ENCODE results near the gene TMEM59. TPM values are rescaled to one million over a fixed set of nuclear protein-coding genes. Genes with fewer than 3 reads are reported as not detected.

Gene TMEM59
- total RNA-seq, 1 donor from 2014 or later: 337 TPM

GRCh38 chr1:54012863-54013262 is 40.1 kb downstream of the TMEM59 start:
- Histone ChIP-seq H3K4me1 (no peaks in the 10 kb centered on the region), H3K36me3 (no peaks in the 10 kb centered on the region), H3K9me3 (replicated peaks) (no peaks in the 10 kb centered on the region), H3K4me3 (no peak overlapping the region), H3K27ac (replicated peaks) (no peak overlapping the region), H3K27me3 (ENCODE audit: low read depth) (peaks cover 78% of the 10 kb centered on the region)
- TF ChIP-seq, protein P1, sequence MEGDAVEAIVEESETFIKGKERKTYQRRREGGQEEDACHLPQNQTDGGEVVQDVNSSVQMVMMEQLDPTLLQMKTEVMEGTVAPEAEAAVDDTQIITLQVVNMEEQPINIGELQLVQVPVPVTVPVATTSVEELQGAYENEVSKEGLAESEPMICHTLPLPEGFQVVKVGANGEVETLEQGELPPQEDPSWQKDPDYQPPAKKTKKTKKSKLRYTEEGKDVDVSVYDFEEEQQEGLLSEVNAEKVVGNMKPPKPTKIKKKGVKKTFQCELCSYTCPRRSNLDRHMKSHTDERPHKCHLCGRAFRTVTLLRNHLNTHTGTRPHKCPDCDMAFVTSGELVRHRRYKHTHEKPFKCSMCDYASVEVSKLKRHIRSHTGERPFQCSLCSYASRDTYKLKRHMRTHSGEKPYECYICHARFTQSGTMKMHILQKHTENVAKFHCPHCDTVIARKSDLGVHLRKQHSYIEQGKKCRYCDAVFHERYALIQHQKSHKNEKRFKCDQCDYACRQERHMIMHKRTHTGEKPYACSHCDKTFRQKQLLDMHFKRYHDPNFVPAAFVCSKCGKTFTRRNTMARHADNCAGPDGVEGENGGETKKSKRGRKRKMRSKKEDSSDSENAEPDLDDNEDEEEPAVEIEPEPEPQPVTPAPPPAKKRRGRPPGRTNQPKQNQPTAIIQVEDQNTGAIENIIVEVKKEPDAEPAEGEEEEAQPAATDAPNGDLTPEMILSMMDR (IDR thresholded peaks at IDR 0.05; ENCODE audit: borderline replicate concordance): no peak
- DNase-seq: no peak
- intact Hi-C loops (cut with micrococcal nuclease): no loop called here

DNA sequence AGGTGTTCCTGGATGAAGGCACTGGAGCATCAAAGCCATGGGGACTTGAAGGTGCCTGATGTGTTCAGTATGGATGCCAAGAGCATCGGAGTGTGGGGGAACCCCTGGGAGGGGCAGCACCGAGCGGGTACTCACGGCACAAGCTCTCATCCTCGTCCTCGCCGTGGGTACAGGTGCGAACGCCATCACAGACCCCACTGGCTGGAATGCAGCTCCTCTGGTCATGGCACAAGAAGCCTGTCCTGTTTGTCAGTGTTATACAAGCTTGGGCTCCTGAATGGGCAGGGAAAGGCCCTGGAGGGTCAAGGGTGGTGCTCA is 41.0 kb downstream of the TMEM59 start:
- intact Hi-C loops (cut with micrococcal nuclease): no loop called here
- H3K4me1 ChIP-seq: no peaks in the 10 kb centered on the region
- TF ChIP-seq, protein P1 (IDR thresholded peaks at IDR 0.05; ENCODE audit: borderline replicate concordance): no peak
- no peak overlapping the region for H3K4me3 ChIP-seq
- H3K27me3 ChIP-seq (ENCODE audit: low read depth): peaks cover 85% of the 10 kb centered on the region
- no peak overlapping the region for H3K27ac ChIP-seq (replicated peaks)
- no peaks in the 10 kb centered on the region for H3K36me3 ChIP-seq
- no peak for DNase-seq
- H3K9me3 ChIP-seq (replicated peaks): no peaks in the 10 kb centered on the region

- no peak overlapping the region for H3K27ac ChIP-seq (replicated peaks)
- DNase-seq: no peak
- no peaks in the 10 kb centered on the region for H3K36me3 ChIP-seq
- no peak overlapping the region for H3K4me3 ChIP-seq
- no peaks in the 10 kb centered on the region for H3K4me1 ChIP-seq
- peaks cover 85% of the 10 kb centered on the region for H3K27me3 ChIP-seq (ENCODE audit: low read depth)
- intact Hi-C loops (cut with micrococcal nuclease): no loop called here
- TF ChIP-seq, protein P1 (IDR thresholded peaks at IDR 0.05; ENCODE audit: borderline replicate concordance): no peak
- no peaks in the 10 kb centered on the region for H3K9me3 ChIP-seq (replicated peaks)
These were observed 41.5 kb downstream of the TMEM59 start for GRCh38 chr1:54011316-54012007.

GRCh38 chr1:54010415-54011117 is 42.4 kb downstream of the TMEM59 start:
- TF ChIP-seq, protein P1 (IDR thresholded peaks at IDR 0.05; ENCODE audit: borderline replicate concordance): no peak
- no peaks in the 10 kb centered on the region for H3K36me3 ChIP-seq
- no peak overlapping the region for H3K27ac ChIP-seq (replicated peaks)
- DNase-seq: no peak
- H3K4me3 ChIP-seq: no peak overlapping the region
- intact Hi-C loops (cut with micrococcal nuclease): no loop called here
- H3K9me3 ChIP-seq (replicated peaks): no peaks in the 10 kb centered on the region
- H3K4me1 ChIP-seq: no peaks in the 10 kb centered on the region
- peaks cover 76% of the 10 kb centered on the region for H3K27me3 ChIP-seq (ENCODE audit: low read depth)

DNA sequence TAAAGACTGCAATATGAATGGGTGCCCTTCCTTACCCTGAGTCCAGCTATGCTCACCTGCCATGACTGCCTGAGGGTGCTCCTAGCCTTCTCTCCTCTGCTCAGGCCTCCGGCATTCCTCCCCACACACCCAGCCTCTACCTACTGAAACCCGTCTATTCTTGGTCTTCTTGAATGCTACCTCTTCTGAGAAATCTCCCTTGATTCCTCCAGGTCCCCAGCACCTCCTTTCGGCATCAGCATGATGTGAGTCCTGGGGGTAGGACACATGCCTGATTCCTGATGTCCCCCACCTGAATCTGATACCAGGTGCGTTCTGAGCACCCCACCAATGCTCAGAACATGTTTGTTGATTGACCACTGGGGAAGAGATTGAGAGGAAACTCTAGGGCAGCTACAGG is 43.6 kb downstream of the TMEM59 start:
- intact Hi-C loops (cut with micrococcal nuclease): no loop called here
- no peaks in the 10 kb centered on the region for H3K36me3 ChIP-seq
- TF ChIP-seq, protein P1 (IDR thresholded peaks at IDR 0.05; ENCODE audit: borderline replicate concordance): no peak

More for the DNA sequence above, 43.6 kb downstream of the TMEM59 start:
- Histone ChIP-seq H3K9me3 (replicated peaks) (no peaks in the 10 kb centered on the region), H3K27ac (replicated peaks) (no peak overlapping the region), H3K4me1 (no peaks in the 10 kb centered on the region), H3K4me3 (no peak overlapping the region), H3K27me3 (ENCODE audit: low read depth) (peaks cover 65% of the 10 kb centered on the region)
- no peak for DNase-seq
